GM10266 (cell line): ENCODE data around the gene TMEM272.

Source experiments
- DNase-seq: peaks from one replicate; pipeline ENCODE4 v3.0.0; 2012; ENCODE audit errors: extremely low spot score
- TF ChIP-seq, protein P1 (sequence below): IDR thresholded peaks from 2 replicates; pipeline ENCODE4 v1.5.1; 2012; ENCODE audit warnings: mild to moderate bottlenecking, low read depth; ENCODE audit not compliant: control insufficient read depth, insufficient read depth; ENCODE audit errors: missing control alignments

TMEM272 gene

DNA sequence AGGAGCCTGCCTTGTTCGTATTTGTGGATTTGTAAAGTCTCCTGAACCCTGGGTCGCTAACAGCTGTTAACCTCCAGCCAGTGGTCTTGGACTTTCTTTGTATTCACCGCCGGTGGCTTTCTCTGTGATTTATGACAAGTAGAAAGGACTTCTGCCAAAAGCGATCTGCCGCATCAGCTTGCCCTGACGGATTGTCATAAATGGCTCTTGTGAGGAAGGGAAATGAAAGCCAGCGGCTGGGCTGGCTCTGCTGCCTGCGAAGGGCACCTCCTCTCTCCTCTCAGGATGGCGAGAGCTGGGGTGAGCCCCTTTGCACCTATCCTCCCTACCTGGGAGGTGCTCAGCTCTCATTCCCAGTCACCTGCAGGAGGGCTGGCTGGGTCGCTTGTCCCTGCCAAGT lies 66.6 kb downstream of the TMEM272 start:
- TF ChIP-seq, protein P1, sequence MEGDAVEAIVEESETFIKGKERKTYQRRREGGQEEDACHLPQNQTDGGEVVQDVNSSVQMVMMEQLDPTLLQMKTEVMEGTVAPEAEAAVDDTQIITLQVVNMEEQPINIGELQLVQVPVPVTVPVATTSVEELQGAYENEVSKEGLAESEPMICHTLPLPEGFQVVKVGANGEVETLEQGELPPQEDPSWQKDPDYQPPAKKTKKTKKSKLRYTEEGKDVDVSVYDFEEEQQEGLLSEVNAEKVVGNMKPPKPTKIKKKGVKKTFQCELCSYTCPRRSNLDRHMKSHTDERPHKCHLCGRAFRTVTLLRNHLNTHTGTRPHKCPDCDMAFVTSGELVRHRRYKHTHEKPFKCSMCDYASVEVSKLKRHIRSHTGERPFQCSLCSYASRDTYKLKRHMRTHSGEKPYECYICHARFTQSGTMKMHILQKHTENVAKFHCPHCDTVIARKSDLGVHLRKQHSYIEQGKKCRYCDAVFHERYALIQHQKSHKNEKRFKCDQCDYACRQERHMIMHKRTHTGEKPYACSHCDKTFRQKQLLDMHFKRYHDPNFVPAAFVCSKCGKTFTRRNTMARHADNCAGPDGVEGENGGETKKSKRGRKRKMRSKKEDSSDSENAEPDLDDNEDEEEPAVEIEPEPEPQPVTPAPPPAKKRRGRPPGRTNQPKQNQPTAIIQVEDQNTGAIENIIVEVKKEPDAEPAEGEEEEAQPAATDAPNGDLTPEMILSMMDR = no peak
- DNase-seq = no peak

GRCh38 chr13:51777921-51778320 lies 67.1 kb downstream of the TMEM272 start:
- TF ChIP-seq, protein P1 = no peak

DNA sequence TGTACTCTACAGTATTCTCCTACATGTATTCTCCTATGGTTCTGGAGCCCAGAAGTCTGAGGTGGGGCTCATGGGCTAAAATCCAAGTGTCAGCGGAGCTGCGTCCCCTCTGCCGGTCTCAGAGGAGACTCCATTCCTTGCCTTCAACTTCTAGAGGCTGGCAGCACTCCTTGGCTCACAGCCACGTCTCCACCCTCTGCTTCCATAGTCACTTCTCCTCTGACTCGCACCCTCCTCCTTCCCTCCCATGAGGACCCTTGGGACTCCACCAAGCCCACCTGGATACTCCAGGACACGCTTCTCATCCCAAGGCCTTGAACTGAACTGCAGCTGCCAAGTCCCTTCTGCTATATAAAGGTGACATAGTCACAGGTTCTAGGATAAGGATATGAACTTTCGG lies 68.8 kb downstream of the TMEM272 start:
- no peak for DNase-seq
- TF ChIP-seq, protein P1 = no peak

More at GRCh38 chr13:51777921-51778320, 67.1 kb downstream of the TMEM272 start:
- DNase-seq = no peak

- TF ChIP-seq, protein P1 = no peak
Observed at GRCh38 chr13:51773515-51773914, 71.5 kb downstream of the TMEM272 start.

GRCh38 chr13:51772781-51773180 lies 72.2 kb downstream of the TMEM272 start:
- TF ChIP-seq, protein P1 = no peak
- no peak for DNase-seq

More at GRCh38 chr13:51773515-51773914, 71.5 kb downstream of the TMEM272 start:
- DNase-seq = no peak

DNA sequence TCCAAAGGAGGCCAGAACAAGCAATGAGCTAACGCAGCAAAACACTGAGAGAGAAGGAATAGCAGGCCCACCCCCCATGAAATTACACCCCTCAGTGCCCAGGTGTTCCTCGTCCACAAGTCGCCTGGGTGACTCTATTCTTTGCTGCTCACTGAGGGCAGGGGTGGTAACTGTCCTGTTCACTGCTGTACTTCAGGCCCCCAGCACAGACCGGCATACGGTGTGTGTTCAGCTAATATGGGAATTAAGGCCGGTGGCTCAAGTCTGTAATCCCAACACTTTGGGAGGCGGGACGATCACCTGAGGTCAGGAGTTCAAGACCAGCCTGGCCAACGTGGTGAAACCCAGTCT lies 72.9 kb downstream of the TMEM272 start:
- TF ChIP-seq, protein P1 = no peak
- DNase-seq = no peak

GRCh38 chr13:51771418-51772104 lies 73.4 kb downstream of the TMEM272 start:
- TF ChIP-seq, protein P1 = no peak
- DNase-seq = no peak
